Raji (cell line): ENCODE data around the gene GON4L.

Experiments used
- POLR2A ChIP-seq: IDR thresholded peaks from 2 replicates; pipeline ENCODE4 v1.6.1; 2011; ENCODE audit warnings: low read depth, low read length, control low read depth; ENCODE audit not compliant: insufficient read depth

The GON4L gene

DNA sequence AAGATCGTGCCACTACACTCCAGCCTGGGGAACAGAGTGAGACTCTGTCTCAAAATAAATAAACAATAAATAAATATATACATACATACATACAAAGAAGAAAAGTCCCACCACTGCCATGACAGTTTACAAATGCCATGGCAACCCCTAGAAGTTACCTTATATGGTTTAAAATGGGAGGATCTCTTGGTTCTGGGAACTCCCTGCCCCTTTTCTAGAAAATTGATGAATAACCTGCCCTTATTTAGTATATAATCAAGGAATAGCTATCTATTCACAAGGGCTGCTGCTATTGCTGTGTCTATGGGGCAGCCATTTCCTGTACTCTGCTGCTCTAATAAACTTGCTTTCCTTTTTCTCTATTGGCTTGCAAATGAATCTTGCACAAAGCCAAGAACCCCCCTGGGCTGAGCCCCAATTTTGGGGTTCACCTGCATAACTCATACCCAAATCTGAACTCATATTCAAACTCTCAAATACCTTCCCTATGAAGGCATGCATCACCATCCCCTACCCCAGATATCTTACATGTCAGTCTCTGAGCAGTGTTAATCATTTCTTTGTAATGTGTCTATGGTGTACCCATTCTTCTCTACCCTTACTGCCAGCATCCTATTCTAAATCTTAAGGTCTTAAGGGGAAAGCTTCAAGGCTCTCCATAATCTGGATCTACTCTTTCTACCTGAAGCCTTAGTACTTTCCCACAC is 9.0 kb downstream of the GON4L start:
- TF ChIP-seq POLR2A = no peak

GRCh38 chr1:155844860-155845421 is 12.1 kb downstream of the GON4L start:
- TF ChIP-seq POLR2A = no peak

DNA sequence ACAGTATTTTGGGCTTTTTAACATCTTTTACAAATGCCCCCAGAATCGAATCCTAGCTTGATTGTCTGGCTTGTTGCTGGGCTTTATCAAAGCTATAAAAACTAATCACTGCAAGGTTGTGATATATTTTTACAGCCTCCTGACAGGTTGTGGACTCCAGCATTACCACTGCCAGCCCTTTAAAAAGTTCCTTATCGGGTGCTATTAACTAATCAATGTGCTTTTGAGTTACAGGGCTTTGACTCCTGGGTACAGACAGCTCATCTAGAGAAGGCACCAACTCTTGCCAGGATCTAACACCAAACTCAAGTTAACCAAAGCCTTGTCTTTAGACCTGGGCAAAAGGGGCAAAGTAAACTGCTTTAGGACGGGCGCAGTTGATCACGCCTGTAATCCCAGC is 16.6 kb downstream of the GON4L start:
- no peak for TF ChIP-seq POLR2A

- no peak for TF ChIP-seq POLR2A
Measured at GRCh38 chr1:155835548-155835947, 21.5 kb downstream of the GON4L start.

DNA sequence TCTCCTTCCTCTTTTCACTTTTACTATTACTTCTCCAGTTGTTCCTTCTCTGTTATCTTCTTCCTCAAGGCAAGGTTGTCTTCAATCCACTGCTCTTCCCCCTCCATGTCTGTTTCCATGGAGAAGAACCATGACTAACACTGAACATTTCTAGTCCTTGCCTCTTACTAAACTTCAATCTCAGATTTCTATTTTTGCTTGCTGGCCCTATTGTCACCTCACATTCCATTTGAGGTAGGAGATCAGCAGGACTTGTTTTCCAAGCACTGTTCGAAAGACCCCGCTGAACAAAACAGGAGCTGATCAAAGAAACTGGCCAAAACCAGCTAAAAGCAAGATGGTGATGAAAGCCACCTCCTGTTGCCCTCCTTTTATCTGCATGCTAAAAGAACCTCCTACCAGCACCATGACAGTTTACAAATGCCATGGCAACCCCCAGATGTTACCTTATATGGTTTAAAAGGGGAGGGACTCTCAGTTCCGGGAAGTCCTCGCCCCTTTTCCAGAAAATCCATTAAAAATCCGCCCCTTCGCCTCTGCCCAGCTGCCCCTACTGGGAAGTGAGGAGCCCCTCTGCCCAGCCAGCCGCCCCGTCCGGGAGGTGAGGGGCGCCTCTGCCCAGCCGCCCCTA is 22.6 kb downstream of the GON4L start:
- TF ChIP-seq POLR2A = no peak

- TF ChIP-seq POLR2A = no peak
Measured at GRCh38 chr1:155833665-155834295, 23.2 kb downstream of the GON4L start.

DNA sequence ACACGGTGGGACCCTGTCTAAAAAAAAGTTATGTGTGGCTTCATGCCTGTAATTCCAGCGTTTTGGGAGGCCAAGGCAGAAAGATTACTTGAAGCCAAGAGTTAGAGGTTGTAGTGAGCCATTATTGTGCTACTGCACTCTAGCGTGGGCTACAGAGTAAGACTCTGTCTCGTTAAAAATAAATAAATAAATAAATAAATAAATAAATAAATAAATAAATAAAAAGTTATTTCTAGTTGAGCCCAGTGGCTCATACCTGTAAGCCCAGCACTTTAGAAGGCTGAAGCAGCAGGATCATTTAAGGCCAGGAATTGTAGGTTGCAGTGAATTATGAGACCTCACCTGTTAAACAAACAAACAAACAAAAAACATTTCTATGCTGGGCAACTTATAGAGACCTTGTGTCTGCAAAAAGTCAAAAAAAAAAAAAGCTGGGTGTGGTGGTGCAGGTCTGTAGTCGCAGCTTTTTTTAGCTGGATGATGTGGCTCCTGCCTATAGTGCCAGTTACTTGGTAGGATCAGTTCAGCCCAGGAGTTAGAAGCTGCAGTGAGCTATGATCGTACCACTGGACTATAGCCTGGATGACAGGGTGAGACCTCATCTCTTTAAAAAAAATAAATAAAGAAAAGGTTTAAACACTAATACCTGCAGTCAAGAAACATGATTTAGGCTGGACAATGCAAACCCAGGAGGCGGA is 25.6 kb downstream of the GON4L start:
- TF ChIP-seq POLR2A = no peak

- TF ChIP-seq POLR2A = no peak
Measured at GRCh38 chr1:155827450-155827849, 29.6 kb downstream of the GON4L start.

DNA sequence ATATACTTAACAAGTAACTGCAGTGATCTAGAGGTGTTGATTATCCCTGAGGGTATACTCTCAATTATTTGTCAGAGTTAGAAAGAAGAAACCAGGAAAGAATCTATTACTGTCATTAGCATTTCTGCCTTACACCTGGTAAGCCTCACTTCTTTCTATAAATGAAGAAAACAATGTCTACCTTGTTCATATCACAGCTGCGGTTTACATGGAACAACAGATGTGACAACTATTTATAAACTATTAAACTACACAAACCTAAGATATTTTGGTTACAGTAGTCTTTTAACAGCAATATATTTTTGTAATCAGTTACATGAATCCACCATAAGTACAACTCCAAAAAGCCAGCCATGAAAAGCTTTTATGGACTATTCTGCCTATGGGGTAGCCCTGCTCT is 40.7 kb downstream of the GON4L start:
- TF ChIP-seq POLR2A = no peak

- no peak for TF ChIP-seq POLR2A
Measured at GRCh38 chr1:155813672-155814071, 43.3 kb downstream of the GON4L start.

DNA sequence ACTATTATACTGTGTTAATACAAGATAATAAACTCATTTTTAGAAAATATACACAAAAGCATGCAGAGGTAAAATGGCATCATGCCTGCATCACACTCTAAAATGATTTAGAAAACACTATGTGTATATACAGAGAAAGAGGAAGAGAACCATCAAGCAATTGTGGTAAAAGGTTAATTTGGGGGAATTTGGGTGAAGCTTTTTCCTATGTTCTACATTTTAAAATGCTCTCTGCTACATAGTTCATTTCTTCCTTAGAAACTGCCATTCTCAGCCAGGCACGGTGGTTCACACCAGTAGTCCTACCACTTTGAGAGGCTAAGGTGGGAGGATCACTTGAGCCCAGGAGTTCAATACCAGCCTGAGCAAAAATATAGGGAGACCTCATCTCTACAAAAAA is 44.1 kb downstream of the GON4L start:
- TF ChIP-seq POLR2A = no peak

DNA sequence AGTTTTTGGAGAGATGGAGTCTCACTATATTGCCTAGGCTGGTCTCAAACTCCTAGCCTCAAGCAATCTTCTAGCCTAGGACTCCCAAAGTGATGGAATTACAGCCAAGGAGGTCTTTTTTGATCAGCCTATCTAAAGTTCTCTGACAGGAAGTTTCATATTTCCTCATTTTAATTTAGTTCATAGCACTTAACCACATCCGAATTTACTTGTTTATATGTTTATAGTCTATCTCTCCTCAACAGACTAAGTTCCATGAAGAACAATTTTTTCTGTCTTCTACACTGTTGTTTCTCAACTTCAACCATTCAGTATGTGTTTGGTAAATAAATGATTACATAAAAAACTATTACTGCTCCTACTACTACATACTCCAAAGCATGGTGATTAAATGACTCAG is 47.9 kb downstream of the GON4L start:
- TF ChIP-seq POLR2A = no peak

DNA sequence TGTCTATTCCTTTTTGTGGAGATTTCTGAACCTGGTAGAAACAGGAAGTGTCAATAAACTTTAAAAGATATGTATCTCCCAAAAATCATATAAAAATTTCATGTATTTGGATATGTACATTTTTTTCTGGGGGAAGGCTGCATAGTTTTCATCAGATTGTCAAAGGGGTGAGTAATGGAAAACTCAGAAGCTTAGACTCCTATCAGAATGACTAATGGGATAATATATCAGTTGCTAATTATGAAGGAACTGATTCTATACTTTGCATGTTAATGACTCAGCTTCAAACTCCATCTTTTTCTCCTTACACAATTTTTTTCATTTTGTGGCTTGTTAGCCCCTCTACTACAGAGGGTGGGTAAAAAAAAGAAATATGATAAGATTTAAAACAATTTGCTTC is 55.9 kb downstream of the GON4L start:
- TF ChIP-seq POLR2A = no peak

- TF ChIP-seq POLR2A = no peak
Measured at GRCh38 chr1:155794605-155795245, 62.3 kb downstream of the GON4L start.

DNA sequence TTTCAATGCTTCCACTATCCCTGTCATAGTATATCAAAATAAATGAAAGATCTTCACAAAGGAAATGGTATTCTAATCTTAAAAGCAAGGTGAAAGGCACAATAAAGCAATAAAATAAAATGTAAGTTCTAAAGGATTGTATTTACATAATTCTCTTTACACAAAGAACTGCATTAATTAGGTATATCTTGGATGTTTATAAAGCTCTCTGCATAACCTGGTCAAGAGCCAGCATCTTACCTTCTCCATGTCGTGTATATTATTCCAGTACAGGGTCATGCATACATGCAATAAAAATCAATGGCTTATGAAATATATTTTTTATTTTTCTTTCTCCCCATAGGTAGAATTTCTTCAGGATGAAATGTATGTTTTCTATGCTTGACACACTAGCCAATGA is 63.8 kb downstream of the GON4L start:
- no peak for TF ChIP-seq POLR2A
